Naive thymus-derived CD4-positive, alpha-beta T cell (primary cell): ENCODE measurements around the gene ASB16. TPM values are rescaled to one million over a fixed set of nuclear protein-coding genes. Genes with fewer than 3 reads are reported as not detected.

Source experiments
- microRNA-seq: library from miRNA; unstranded; fragments of <30 nt; microRNA quantifications from one replicate; pipeline ENCODE4 v1.2.0, GENCODE V29; 2022; ENCODE audit warnings: borderline microRNAs expressed
- polyA plus RNA-seq, 2 donors: library from polyadenylated mRNA; unstranded; fragments of 300-500 nt; fragmentation: Illumina TruSeq; gene quantifications; one replicate each; pipeline ENCODE4 v1.2.3, GENCODE V29; 2021
- total RNA-seq, 6 experiments: library from RNA in 5 of 6; stranded (reverse) in 5 of 6; gene quantifications; 1 replicate in 5 of 6; 2 replicates in 1 of 6; pipeline ENCODE4 v1.2.3 and lab custom pipeline; 2021 to 2026

The ASB16 gene
- total and polyA plus RNA-seq, 7 experiments from 2014 or later, result 0.08 to 0.34 TPM; not detected in 5

Small RNA genes within 50 kb of the gene (microRNA-seq; reads per million reads assigned to microRNA genes)
- not detected for gene MIR6782

Other genes starting within 250 kb of the ASB16 start
- gene PPY, start 228.2 kb upstream of the ASB16 start, total RNA-seq, result not detected
- not detected for gene PPY, start 228.2 kb upstream of the ASB16 start, polyA plus RNA-seq
- not detected for gene PYY, start 216.8 kb upstream of the ASB16 start, total RNA-seq
- not detected for gene PYY, start 216.8 kb upstream of the ASB16 start, polyA plus RNA-seq
- 1 to 10 TPM in 2 of 5 experiments, under 1 TPM in 3; 0.19 to 1.9 (median 0.20) TPM for gene NAGS, start 166.1 kb upstream of the ASB16 start, total RNA-seq
- 1 to 10 TPM in 1 of 2 donors, under 1 TPM in 1; 0.41 to 2.6 TPM for gene NAGS, start 166.1 kb upstream of the ASB16 start, polyA plus RNA-seq
- 10 to 100 TPM; 12.1 to 32.0 (median 30.5) TPM for gene TMEM101, start 155.7 kb upstream of the ASB16 start, total RNA-seq
- gene TMEM101, start 155.7 kb upstream of the ASB16 start, polyA plus RNA-seq, result 10 to 100 TPM; 33.8 to 36.0 TPM
- gene LSM12, start 104.0 kb upstream of the ASB16 start, total RNA-seq, result 10 to 100 TPM; 29.3 to 67.9 (median 33.2) TPM
- 10 to 100 TPM; 69.5 to 72.5 TPM for gene LSM12, start 104.0 kb upstream of the ASB16 start, polyA plus RNA-seq
- gene G6PC3, start 100.0 kb upstream of the ASB16 start, total RNA-seq, result 10 to 100 TPM in 4 of 5 experiments, 1 to 10 TPM in 1; 9.4 to 25.8 (median 13.9) TPM
- gene G6PC3, start 100.0 kb upstream of the ASB16 start, polyA plus RNA-seq, result 10 to 100 TPM; 18.3 to 18.5 TPM
- gene HDAC5, start 47.1 kb upstream of the ASB16 start, total RNA-seq, result 100 to 1,000 TPM in 1 of 5 experiments, 10 to 100 TPM in 4; 15.2 to 106 (median 70.9) TPM
- 10 to 100 TPM; 18.3 to 41.9 TPM for gene HDAC5, start 47.1 kb upstream of the ASB16 start, polyA plus RNA-seq
- 10 to 100 TPM in 1 of 5 experiments, 1 to 10 TPM in 2, under 1 TPM in 2; 0.76 to 12.3 (median 2.1) TPM for gene HROB, start 28.8 kb upstream of the ASB16 start, total RNA-seq
- under 1 TPM; 0.26 to 0.48 TPM for gene HROB, start 28.8 kb upstream of the ASB16 start, polyA plus RNA-seq
- 10 to 100 TPM; 34.9 to 56.0 (median 41.6) TPM for gene TMUB2, start 16.3 kb downstream of the ASB16 start, total RNA-seq
- gene TMUB2, start 16.3 kb downstream of the ASB16 start, polyA plus RNA-seq, result 10 to 100 TPM; 21.8 to 24.4 TPM
- 100 to 1,000 TPM in 4 of 5 experiments, 10 to 100 TPM in 1; 93.5 to 130 (median 124) TPM for gene ATXN7L3, start 29.2 kb downstream of the ASB16 start, total RNA-seq
- gene ATXN7L3, start 29.2 kb downstream of the ASB16 start, polyA plus RNA-seq, result 10 to 100 TPM; 10.5 to 18.1 TPM
- gene UBTF, start 49.0 kb downstream of the ASB16 start, total RNA-seq, result 100 to 1,000 TPM; 126 to 303 (median 175) TPM
- 10 to 100 TPM; 49.0 to 84.7 TPM for gene UBTF, start 49.0 kb downstream of the ASB16 start, polyA plus RNA-seq
- gene SLC4A1, start 97.4 kb downstream of the ASB16 start, total RNA-seq, result under 1 TPM in 1 of 5 experiments, not detected in 4; 0.15 TPM
- not detected for gene SLC4A1, start 97.4 kb downstream of the ASB16 start, polyA plus RNA-seq
- gene RUNDC3A, start 137.9 kb downstream of the ASB16 start, total RNA-seq, result under 1 TPM in 2 of 5 experiments, not detected in 3; 0.08 to 0.22 TPM
- not detected for gene RUNDC3A, start 137.9 kb downstream of the ASB16 start, polyA plus RNA-seq
- 100 to 1,000 TPM in 3 of 5 experiments, 10 to 100 TPM in 2; 75.4 to 107 (median 101) TPM for gene SLC25A39, start 154.1 kb downstream of the ASB16 start, total RNA-seq
- 100 to 1,000 TPM; 122 to 155 TPM for gene SLC25A39, start 154.1 kb downstream of the ASB16 start, polyA plus RNA-seq
- 100 to 1,000 TPM in 1 of 5 experiments, 10 to 100 TPM in 4; 49.5 to 374 (median 52.2) TPM for gene GRN, start 174.6 kb downstream of the ASB16 start, total RNA-seq
- 10 to 100 TPM; 52.2 to 58.7 TPM for gene GRN, start 174.6 kb downstream of the ASB16 start, polyA plus RNA-seq
- under 1 TPM; 0.24 to 0.78 (median 0.39) TPM for gene FAM171A2, start 193.1 kb downstream of the ASB16 start, total RNA-seq
- gene FAM171A2, start 193.1 kb downstream of the ASB16 start, polyA plus RNA-seq, result under 1 TPM; 0.11 to 0.16 TPM
- gene ITGA2B, start 218.9 kb downstream of the ASB16 start, total RNA-seq, result 10 to 100 TPM in 1 of 5 experiments, 1 to 10 TPM in 1, under 1 TPM in 3; 0.43 to 19.7 (median 0.67) TPM
- not detected for gene ITGA2B, start 218.9 kb downstream of the ASB16 start, polyA plus RNA-seq